ENCODE measurements around the gene CXXC5. TPM values are rescaled to one million over a fixed set of nuclear protein-coding genes. Genes with fewer than 3 reads are reported as not detected.
A peak's percentile ranks its signal among the peaks of the same experiment; 100 is the strongest.

Gene CXXC5
- total and polyA plus RNA-seq, 9 of the 15 experiments (the other 6 are each of a cell fraction or from before 2014, with no cell fraction given): 1.9 to 123 (median 45.8) TPM

- peak overlapping the region; percentile 89 for H3K27ac ChIP-seq (ENCODE audit: extremely low read depth, low read depth, low read length)
- H3K4me1 ChIP-seq (replicated peaks in 1 of 2; ENCODE audit: control insufficient read depth in 2 of 2, insufficient read depth in 2 of 2, low read length in 2 of 2): peaks cover 32 to 45% of the 10 kb centered on the region in 2 experiments
- no peaks in the 10 kb centered on the region for H3K9me1 ChIP-seq (ENCODE audit: control insufficient read depth, insufficient read depth, low read length)
- peaks cover 9% of the 10 kb centered on the region for H3K36me3 ChIP-seq (ENCODE audit: control insufficient read depth, insufficient read depth, low read length)
- peak in 3 of 4 experiments; percentile 19 to 53 (median 44) for DNase-seq (ENCODE audit: extremely low read depth in 1 of 4, low spot score in 3 of 4)
- H3K27me3 ChIP-seq (ENCODE audit: control insufficient read depth in 2 of 2, insufficient read depth in 2 of 2, low read length in 2 of 2): no peaks in the 10 kb centered on the region
- peaks cover 21% of the 10 kb centered on the region; the same call in 2 of the 3 replicates for H3K79me2 ChIP-seq (ENCODE audit: control insufficient read depth, insufficient read depth, low read length)
- peak overlapping the region; percentile 53 to 80; a peak in 3 of 4 replicates for H3K9ac ChIP-seq (ENCODE audit: insufficient read depth in 1 of 2, low read depth in 2 of 2, low read length in 2 of 2)
- H4K20me1 ChIP-seq (replicated peaks; ENCODE audit: control insufficient read depth, insufficient read depth, low read length): 0 out of 2 replicates have a peak, but pooled peaks cover 3% of the 10 kb centered on the region
- in situ Hi-C loops (cut with MboI) (loop anchor here (10.0 kb wide), 1 partner anchor 219 kb away; no protein-coding TSS in a partner anchor), intact Hi-C loops (cut with micrococcal nuclease) (loop anchor here (5.0 to 10.0 kb wide), 3 partner anchors 119 to 329 kb away; no protein-coding TSS in a partner anchor)
- no peak overlapping the region for H2AFZ ChIP-seq (ENCODE audit: low read depth, low read length)
- H3K4me2 ChIP-seq (ENCODE audit: insufficient read depth, low read length): peak overlapping the region; percentile 87
- 31% methylated on average over 2 of the region's 2 CpGs for WGBS (ENCODE audit: insufficient coverage, low coverage, missing lambda C conversion rate)
- no peak for FAIRE-seq
- peak; percentile 2 for ATAC-seq
- ChIA-PET POLR2A (interaction anchor here (0.7 to 4.8 kb wide), 21 partner anchors 9 to 141 kb away, joined by 3 to 63 read pairs (median 4); partner anchors contain the start of gene CXXC5), CTCF (ENCODE audit: low intra/inter-chr PET ratio) (interaction anchor here (0.5 to 4.0 kb wide), 5 partner anchors 11 to 480 kb away, joined by 3 to 81 read pairs (median 5); partner anchors contain the start of gene CXXC5)
- no peak overlapping the region for H3K4me3 ChIP-seq
- H3K9me3 ChIP-seq (replicated peaks; ENCODE audit: control insufficient read depth, insufficient read depth, low read depth, low read length): no peaks in the 10 kb centered on the region
- no TSS peak for BruUV-seq (replicated peaks)
- no peak for TF ChIP-seq U2AF1 (optimal IDR thresholded peaks at IDR 0.05; ENCODE audit: low read depth, low read length)
- TF ChIP-seq MLX (CRISPR knock-in tag; conservative IDR thresholded peaks at IDR 0.05): no peak
- no peak for TF ChIP-seq ZKSCAN8 (CRISPR knock-in tag; IDR thresholded peaks at IDR 0.05)
- TF ChIP-seq GTF2A2 (tag; IDR thresholded peaks at IDR 0.05): no peak
- TF ChIP-seq ZNF395 (CRISPR knock-in tag; IDR thresholded peaks at IDR 0.05): peak; percentile 59; the same call in 1 of the 2 replicates
- TF ChIP-seq SAP30 (IDR thresholded peaks at IDR 0.05; ENCODE audit: borderline replicate concordance, insufficient read depth, low read depth, low read length, poor library complexity, severe bottlenecking): no peak
- TF ChIP-seq ZNF592 (IDR thresholded peaks at IDR 0.05): peak; percentile 70
- TF ChIP-seq MAFG (tag; conservative IDR thresholded peaks at IDR 0.05): no peak
- TF ChIP-seq SP1 (CRISPR knock-in tag; IDR thresholded peaks at IDR 0.05): no peak
- TF ChIP-seq HNRNPLL (IDR thresholded peaks at IDR 0.05; ENCODE audit: low read depth, low read length, poor library complexity, severe bottlenecking): no peak
- TF ChIP-seq HMBOX1 (IDR thresholded peaks at IDR 0.05): peak; percentile 23
- no peak for TF ChIP-seq NFIX (CRISPR knock-in tag; IDR thresholded peaks at IDR 0.05; ENCODE audit: low read depth)
Measured at GRCh38 chr5:139636207-139636792, 11.8 kb upstream of the CXXC5 start.

All from K562 (cell line).